ENCODE measurements around the gene TMEM87B.
A peak's percentile ranks its signal among the peaks of the same experiment; 100 is the strongest.
"Not testable (repeated sequence)": the region's sequence is repeated elsewhere in the genome, so short reads cannot be mapped to it uniquely, and the experiment has no call there.

TMEM87B gene

DNA sequence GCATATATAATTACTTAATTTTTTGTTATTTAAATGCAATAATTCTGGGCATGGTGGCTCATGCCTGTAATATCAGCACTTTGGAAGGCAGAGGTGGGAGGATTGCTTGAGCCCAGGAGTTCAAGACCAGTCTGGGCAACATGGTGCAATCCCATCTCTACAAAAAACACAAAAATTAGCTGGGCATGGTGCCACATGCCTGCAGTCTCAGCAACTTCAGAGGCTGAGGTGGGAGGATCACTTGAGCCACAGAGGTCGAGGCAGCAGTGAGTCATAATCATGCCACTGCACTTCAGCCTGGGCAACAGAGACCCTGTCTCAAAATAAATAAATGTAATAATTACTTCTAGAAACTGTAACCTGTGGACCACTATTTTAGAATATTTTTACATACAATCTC lies 21.5 kb upstream of the TMEM87B start:
- DNase-seq (ENCODE audit: low read depth): peak; percentile 23

DNA sequence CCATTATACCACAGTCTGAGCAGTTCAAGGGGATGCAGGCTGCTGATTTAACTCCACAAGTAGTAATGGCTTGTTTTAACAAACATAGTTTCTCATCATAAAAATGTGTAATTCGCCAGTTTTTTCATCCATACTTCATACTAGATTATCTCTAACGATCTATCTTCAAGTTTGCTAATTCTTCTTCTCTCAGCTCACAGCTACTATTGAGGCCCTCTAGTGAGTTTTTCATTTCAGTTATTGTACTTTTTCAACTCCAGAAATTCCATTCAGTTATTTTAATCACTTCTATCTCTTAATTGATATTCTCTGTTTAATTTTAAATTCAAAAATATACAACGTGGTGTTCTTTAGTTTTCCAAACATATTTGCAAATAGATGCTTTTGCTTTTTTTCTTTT lies 20.1 kb upstream of the TMEM87B start:
- DNase-seq (ENCODE audit: low read depth): no peak

GRCh38 chr2:112035786-112036185 lies 19.3 kb upstream of the TMEM87B start:
- DNase-seq (ENCODE audit: low read depth): no peak

GRCh38 chr2:112039556-112039955 lies 15.5 kb upstream of the TMEM87B start:
- DNase-seq (ENCODE audit: low read depth): not testable (repeated sequence)

GRCh38 chr2:112040066-112040465 lies 15.0 kb upstream of the TMEM87B start:
- not testable (repeated sequence) for DNase-seq (ENCODE audit: low read depth)

DNA sequence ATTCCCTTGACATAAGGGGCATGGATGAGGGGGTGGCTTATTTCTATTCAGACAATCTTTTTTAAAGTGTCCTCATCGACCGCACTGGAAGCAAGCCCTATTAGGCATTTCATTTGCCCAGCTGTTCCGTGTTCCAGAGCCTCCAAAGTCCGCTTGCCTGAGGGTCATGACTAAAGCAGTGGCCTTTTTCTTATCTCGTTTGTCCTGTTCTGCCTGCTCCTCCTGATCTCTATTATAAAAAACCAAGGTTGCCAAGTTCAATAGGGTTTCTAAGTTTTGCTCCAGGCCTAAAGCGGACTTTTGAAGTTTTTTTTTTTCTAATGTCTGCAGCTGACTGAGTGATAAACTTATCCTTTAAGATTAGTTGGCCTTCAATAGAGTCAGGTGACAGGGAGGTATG lies 13.6 kb upstream of the TMEM87B start:
- DNase-seq (ENCODE audit: low read depth): not testable (repeated sequence)

- no peak for DNase-seq (ENCODE audit: low read depth)
Observed at GRCh38 chr2:112045446-112046014, 9.5 kb upstream of the TMEM87B start.

DNA sequence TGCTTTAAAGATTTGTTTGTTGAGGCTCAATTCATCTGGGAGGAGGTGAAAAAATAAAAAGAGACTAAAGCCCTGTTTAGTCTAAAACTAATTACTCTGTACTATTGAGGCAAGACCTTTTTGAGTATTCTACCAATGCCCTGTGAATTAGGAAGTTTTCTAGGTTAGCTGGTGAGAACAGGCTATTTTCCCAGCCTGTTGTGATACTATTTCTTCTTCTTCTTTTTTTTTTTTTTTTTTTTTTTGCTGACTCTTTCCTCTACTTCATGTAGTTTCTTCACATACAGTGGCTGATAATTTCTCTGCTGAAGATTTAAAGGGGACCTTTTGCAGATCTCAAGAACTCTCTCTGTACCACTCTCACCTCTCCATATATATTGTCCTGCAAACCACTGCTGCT lies 8.8 kb upstream of the TMEM87B start:
- no peak for DNase-seq (ENCODE audit: low read depth)

GRCh38 chr2:112047537-112048235 lies 7.4 kb upstream of the TMEM87B start:
- DNase-seq (ENCODE audit: low read depth): no peak

DNA sequence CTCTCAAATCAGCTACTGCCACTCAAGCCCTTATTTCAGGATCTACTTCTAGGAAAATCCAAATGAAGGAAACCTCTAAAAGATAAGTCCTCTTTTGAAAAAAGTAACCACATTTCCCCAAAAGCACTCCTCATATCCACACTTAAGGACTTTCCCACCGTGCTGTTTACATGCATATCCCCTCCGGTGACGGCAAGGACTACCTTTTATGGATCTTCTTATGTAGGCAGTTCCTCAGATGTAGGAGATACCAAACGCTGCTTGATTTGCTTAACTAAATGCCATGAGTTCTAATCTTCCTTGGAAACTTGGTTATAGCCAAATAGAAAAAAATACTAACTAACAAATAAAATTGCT lies 6.9 kb upstream of the TMEM87B start:
- no peak for DNase-seq (ENCODE audit: low read depth)

DNA sequence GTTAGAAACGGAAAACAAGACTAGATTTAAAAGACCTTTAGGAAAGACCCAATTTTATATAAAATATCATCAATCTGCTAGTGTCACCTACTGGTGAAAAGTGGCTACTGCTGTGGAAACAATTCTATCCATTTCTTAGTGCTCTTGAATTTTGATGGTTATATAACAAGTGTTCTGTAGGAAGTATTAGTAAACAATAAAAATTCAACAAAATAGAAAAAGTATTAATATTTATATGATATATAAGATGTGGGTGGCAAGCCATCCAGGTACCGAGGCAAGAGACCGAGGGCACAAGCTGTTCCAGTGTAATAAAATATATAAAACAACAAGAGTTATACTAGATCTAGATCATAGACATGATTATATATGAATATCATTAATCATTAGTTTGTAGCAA lies 6.2 kb upstream of the TMEM87B start:
- DNase-seq (ENCODE audit: low read depth): peak; percentile 44

DNA sequence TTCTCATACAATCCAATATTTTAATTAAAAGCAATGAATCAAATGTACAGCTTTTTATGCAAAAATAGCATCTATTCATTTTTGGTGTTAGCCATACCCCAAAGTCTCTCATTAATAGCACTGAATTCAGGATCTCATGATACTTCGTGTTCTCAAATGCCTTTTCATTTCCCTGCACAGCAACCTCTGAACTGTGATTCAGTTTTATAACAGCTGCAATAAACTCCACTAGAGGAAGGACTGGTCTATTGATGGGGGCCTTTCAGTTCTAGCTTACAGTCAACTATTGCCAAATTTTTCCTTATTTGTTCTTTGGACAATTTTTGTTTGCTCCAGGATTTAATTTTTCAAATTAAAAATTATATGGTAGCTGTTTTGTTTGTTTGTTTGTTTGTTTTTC lies 4.8 kb upstream of the TMEM87B start:
- DNase-seq (ENCODE audit: low read depth): no peak

- peak; percentile 87 for DNase-seq (ENCODE audit: low read depth)
Observed at GRCh38 chr2:112053917-112054846, 887 bp upstream of the TMEM87B start.

- peak; percentile 89 for DNase-seq (ENCODE audit: low read depth)
Observed at GRCh38 chr2:112055730-112056625, 909 bp downstream of the TMEM87B start.

DNA sequence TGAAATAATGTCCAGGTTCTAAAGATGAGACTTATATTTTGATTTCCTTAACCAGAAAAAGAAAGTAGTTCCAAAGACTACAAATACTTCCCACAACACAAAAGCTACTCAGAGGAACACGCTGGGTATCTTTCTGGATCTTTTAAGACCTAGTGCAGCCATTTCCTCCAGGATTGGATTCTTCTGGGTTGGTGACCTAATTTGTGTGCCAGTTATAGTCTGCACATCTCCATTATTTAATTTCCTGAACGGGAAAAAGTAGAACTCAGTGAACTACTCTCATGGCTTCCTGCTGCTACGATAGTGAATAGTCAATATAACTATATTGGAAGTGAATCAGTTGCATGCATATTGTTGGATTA lies 1.5 kb downstream of the TMEM87B start:
- DNase-seq (ENCODE audit: low read depth): no peak

- no peak for DNase-seq (ENCODE audit: low read depth)
Observed at GRCh38 chr2:112059671-112060070, 4.6 kb downstream of the TMEM87B start.

GRCh38 chr2:112061299-112061698 lies 6.2 kb downstream of the TMEM87B start:
- no peak for DNase-seq (ENCODE audit: low read depth)

- no peak for DNase-seq (ENCODE audit: low read depth)
Observed at GRCh38 chr2:112061840-112062239, 6.8 kb downstream of the TMEM87B start.

DNA sequence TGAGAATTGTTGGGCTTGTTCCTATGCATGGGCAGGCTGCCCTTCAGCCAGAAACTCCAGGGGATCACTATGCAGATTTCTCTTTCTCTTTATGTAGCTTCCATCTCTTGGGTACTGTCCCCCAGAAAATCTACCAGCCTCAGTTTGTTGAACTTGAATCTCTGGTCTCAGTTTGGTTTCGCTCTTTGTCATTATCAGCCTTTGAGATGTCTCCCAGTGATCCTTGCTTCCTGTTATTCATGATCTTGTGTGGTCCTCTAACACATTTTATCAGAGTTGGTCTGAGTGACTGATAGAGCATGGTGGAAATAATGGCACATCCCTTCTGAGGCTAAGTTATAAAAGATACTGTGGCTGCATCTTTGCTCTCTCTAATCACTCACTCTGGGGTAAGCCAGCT lies 7.8 kb downstream of the TMEM87B start:
- no peak for DNase-seq (ENCODE audit: low read depth)

GRCh38 chr2:112065486-112065885 lies 10.4 kb downstream of the TMEM87B start:
- no peak for DNase-seq (ENCODE audit: low read depth)

DNA sequence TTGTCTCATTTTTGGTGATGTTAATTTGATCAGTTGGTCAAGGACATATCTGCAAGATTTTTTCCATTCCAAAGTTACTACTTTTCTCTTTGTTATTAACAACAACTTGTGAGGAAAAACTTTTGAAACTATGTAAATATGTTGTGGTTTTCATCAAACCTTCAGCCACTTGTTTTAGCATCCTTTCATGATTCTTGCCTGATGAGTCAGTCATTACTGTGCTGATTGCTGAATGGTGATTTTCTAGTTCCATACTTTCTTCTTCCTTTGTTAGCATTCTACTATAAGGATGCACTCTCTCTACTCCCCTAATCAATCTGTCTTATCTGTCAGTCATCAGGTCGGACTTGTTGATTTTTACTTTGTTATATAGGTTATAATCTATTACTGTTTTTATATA lies 10.9 kb downstream of the TMEM87B start:
- DNase-seq (ENCODE audit: low read depth): no peak

- not testable (repeated sequence) for DNase-seq (ENCODE audit: low read depth)
Observed at GRCh38 chr2:112069794-112070193, 14.7 kb downstream of the TMEM87B start.

Measured in stromal cell of bone marrow (primary cell).